ENCODE results near the gene FKBP4. TPM values are rescaled to one million over a fixed set of nuclear protein-coding genes. Genes with fewer than 3 reads are reported as not detected.

FKBP4 gene
- total RNA-seq, 1 experiment from 2014 or later = 118 TPM

DNA sequence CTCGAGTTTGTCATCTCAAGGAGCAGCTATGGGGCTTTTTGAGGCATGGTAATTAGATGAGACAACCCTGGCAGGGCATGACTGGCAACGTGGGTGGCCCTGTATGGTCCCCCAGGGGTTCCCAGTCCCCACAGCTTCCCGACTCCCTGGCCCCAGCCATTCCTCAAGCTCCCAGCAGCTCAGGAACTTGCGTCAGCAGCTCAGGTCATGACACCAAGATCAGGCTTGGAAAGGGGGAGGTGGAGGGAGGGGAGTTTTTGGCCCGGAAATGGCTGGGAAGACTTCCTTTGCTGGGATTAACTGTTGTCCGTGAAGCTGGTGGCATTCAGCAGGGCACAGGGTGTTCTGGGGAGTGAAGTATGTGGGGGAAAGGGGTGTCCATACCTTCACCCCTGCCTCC is 50.5 kb downstream of the FKBP4 start:
- H3K36me3 ChIP-seq (ENCODE audit: control insufficient read depth, insufficient read depth, low read length) = no peaks in the 10 kb centered on the region
- peak overlapping the region; percentile 12 for H3K27ac Mint-ChIP-seq (ENCODE audit: unreplicated experiment)
- no peaks in the 10 kb centered on the region for H3K9me3 Mint-ChIP-seq (ENCODE audit: unreplicated experiment)
- intact Hi-C loops (cut with micrococcal nuclease; ENCODE audit: unreplicated experiment) = no loop called here
- H3K4me1 Mint-ChIP-seq (ENCODE audit: low read depth, unreplicated experiment) = peaks cover 28% of the 10 kb centered on the region
- no peak for DNase-seq
- H3K4me3 ChIP-seq (ENCODE audit: low read depth, low read length) = no peak overlapping the region
- H3K4me1 ChIP-seq = peaks cover 24% of the 10 kb centered on the region
- no peaks in the 10 kb centered on the region for H3K27me3 ChIP-seq (replicated peaks; ENCODE audit: control insufficient read depth, insufficient read depth, low read length)
- no TSS peak for BruUV-seq (replicated peaks)
- CTCF ChIA-PET = interaction anchor here (1.0 to 2.4 kb wide), 12 partner anchors 9 to 196 kb away, joined by 3 to 18 read pairs (median 8); partner anchors contain the start of genes FOXM1, RHNO1 and TEX52
- H3K27me3 Mint-ChIP-seq (ENCODE audit: insufficient read depth, unreplicated experiment) = no peaks in the 10 kb centered on the region
- H3K4me3 Mint-ChIP-seq (ENCODE audit: unreplicated experiment) = no peak overlapping the region
- TF ChIP-seq, protein P1, sequence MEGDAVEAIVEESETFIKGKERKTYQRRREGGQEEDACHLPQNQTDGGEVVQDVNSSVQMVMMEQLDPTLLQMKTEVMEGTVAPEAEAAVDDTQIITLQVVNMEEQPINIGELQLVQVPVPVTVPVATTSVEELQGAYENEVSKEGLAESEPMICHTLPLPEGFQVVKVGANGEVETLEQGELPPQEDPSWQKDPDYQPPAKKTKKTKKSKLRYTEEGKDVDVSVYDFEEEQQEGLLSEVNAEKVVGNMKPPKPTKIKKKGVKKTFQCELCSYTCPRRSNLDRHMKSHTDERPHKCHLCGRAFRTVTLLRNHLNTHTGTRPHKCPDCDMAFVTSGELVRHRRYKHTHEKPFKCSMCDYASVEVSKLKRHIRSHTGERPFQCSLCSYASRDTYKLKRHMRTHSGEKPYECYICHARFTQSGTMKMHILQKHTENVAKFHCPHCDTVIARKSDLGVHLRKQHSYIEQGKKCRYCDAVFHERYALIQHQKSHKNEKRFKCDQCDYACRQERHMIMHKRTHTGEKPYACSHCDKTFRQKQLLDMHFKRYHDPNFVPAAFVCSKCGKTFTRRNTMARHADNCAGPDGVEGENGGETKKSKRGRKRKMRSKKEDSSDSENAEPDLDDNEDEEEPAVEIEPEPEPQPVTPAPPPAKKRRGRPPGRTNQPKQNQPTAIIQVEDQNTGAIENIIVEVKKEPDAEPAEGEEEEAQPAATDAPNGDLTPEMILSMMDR (IDR thresholded peaks at IDR 0.05; ENCODE audit: insufficient read depth in 1 of 2, low read depth in 1 of 2, low read length in 1 of 2, severe bottlenecking in 1 of 2, unreplicated experiment in 1 of 2) = no peak
- POLR2A ChIA-PET = interaction anchor here (1.3 kb wide), 1 partner anchor 32 kb away, joined by 4 read pairs; the partner anchor contains the start of genes FOXM1 and RHNO1
- no peaks in the 10 kb centered on the region for H3K36me3 Mint-ChIP-seq (ENCODE audit: insufficient read depth, unreplicated experiment)
- H3K9me3 ChIP-seq = no peaks in the 10 kb centered on the region

- Mint-ChIP-seq H3K27me3 (ENCODE audit: insufficient read depth, unreplicated experiment) (no peaks in the 10 kb centered on the region), H3K4me1 (ENCODE audit: low read depth, unreplicated experiment) (peaks cover 27% of the 10 kb centered on the region), H3K9me3 (ENCODE audit: unreplicated experiment) (no peaks in the 10 kb centered on the region), H3K27ac (ENCODE audit: unreplicated experiment) (no peak overlapping the region), H3K4me3 (ENCODE audit: unreplicated experiment) (no peak overlapping the region), H3K36me3 (ENCODE audit: insufficient read depth, unreplicated experiment) (peaks cover 19% of the 10 kb centered on the region)
- intact Hi-C loops (cut with micrococcal nuclease; ENCODE audit: unreplicated experiment) = no loop called here
- Histone ChIP-seq H3K36me3 (ENCODE audit: control insufficient read depth, insufficient read depth, low read length) (no peaks in the 10 kb centered on the region), H3K9me3 (no peaks in the 10 kb centered on the region), H3K4me1 (peaks cover 19% of the 10 kb centered on the region), H3K27me3 (replicated peaks; ENCODE audit: control insufficient read depth, insufficient read depth, low read length) (no peaks in the 10 kb centered on the region), H3K4me3 (ENCODE audit: low read depth, low read length) (no peak overlapping the region)
- ChIA-PET CTCF (no interaction called here), POLR2A (interaction anchor here (0.6 kb wide), 2 partner anchors 23 to 38 kb away, joined by 3 read pairs; no protein-coding TSS in a partner anchor)
- DNase-seq = no peak
- TF ChIP-seq, protein P1 (IDR thresholded peaks at IDR 0.05; ENCODE audit: insufficient read depth in 1 of 2, low read depth in 1 of 2, low read length in 1 of 2, severe bottlenecking in 1 of 2, unreplicated experiment in 1 of 2) = no peak
- no TSS peak for BruUV-seq (replicated peaks)
Observed at GRCh38 chr12:2851931-2852330, 57.2 kb downstream of the FKBP4 start.

- intact Hi-C loops (cut with micrococcal nuclease; ENCODE audit: unreplicated experiment) = no loop called here
- no TSS peak for BruUV-seq (replicated peaks)
- no peak overlapping the region for H3K4me3 Mint-ChIP-seq (ENCODE audit: unreplicated experiment)
- CTCF ChIA-PET = interaction anchor here (0.7 to 1.6 kb wide), 4 partner anchors 8 to 105 kb away, joined by 3 to 10 read pairs (median 4); partner anchors contain the start of genes FOXM1 and RHNO1
- H3K36me3 Mint-ChIP-seq (ENCODE audit: insufficient read depth, unreplicated experiment) = peaks cover 36% of the 10 kb centered on the region
- TF ChIP-seq, protein P1 (IDR thresholded peaks at IDR 0.05; ENCODE audit: insufficient read depth in 1 of 2, low read depth in 1 of 2, low read length in 1 of 2, severe bottlenecking in 1 of 2, unreplicated experiment in 1 of 2) = peak; percentile 60 to 67
- no peaks in the 10 kb centered on the region for H3K9me3 Mint-ChIP-seq (ENCODE audit: unreplicated experiment)
- Histone ChIP-seq H3K4me3 (ENCODE audit: low read depth, low read length) (no peak overlapping the region), H3K36me3 (ENCODE audit: control insufficient read depth, insufficient read depth, low read length) (no peaks in the 10 kb centered on the region), H3K4me1 (peaks cover 27% of the 10 kb centered on the region), H3K9me3 (no peaks in the 10 kb centered on the region), H3K27me3 (replicated peaks; ENCODE audit: control insufficient read depth, insufficient read depth, low read length) (no peaks in the 10 kb centered on the region)
- POLR2A ChIA-PET = interaction anchor here (1.1 to 1.2 kb wide), 2 partner anchors 15 to 20 kb away, joined by 3 to 5 read pairs; no protein-coding TSS in a partner anchor
- no peaks in the 10 kb centered on the region for H3K27me3 Mint-ChIP-seq (ENCODE audit: insufficient read depth, unreplicated experiment)
- DNase-seq = peak; percentile 69 to 76
- no peak overlapping the region for H3K27ac Mint-ChIP-seq (ENCODE audit: unreplicated experiment)
- peaks cover 34% of the 10 kb centered on the region for H3K4me1 Mint-ChIP-seq (ENCODE audit: low read depth, unreplicated experiment)
Observed at GRCh38 chr12:2853626-2854025, 58.9 kb downstream of the FKBP4 start.

Other genes starting within 250 kb of the FKBP4 start
- gene ITFG2, start 17.7 kb downstream of the FKBP4 start, total RNA-seq (2022) = 52.6 and 58.5 TPM in 2 replicates
- not detected in 2 replicates for gene NRIP2, start 40.1 kb downstream of the FKBP4 start, total RNA-seq (2022)
- 0.34 TPM in 1 of 2 replicates, not detected in the other for gene TEX52, start 62.1 kb downstream of the FKBP4 start, total RNA-seq (2022)
- 217 and 222 TPM in 2 replicates for gene FOXM1, start 82.2 kb downstream of the FKBP4 start, total RNA-seq (2022)
- 99.1 and 99.8 TPM in 2 replicates for gene RHNO1, start 82.3 kb downstream of the FKBP4 start, total RNA-seq (2022)
- gene TULP3, start 95.9 kb downstream of the FKBP4 start, total RNA-seq (2022) = 31.0 and 31.7 TPM in 2 replicates
- gene TEAD4, start 164.4 kb downstream of the FKBP4 start, total RNA-seq (2022) = 96.2 and 97.8 TPM in 2 replicates